HepG2 (cell line): ENCODE measurements around the gene S100A8. TPM values are rescaled to one million over a fixed set of nuclear protein-coding genes. Genes with fewer than 3 reads are reported as not detected.

ENCODE experiments used
- ATAC-seq: fragments of 200-7000 bp; cut with Tn5 transposase; 3 replicates; pipeline ENCODE4 v1.9.1; 2020; ENCODE audit warnings: mild to moderate bottlenecking, moderate library complexity
- Bru-seq: library from RNA; stranded (reverse); fragments of 400-500 nt; gene quantifications from one replicate; lab custom pipeline; 2021; lab: Mats Ljungman, UMichigan
- BruChase-seq, 2 experiments: library from RNA; stranded (reverse); fragments of 400-500 nt; gene quantifications; one replicate each; lab custom pipeline; 2021; lab: Mats Ljungman, UMichigan
- BruUV-seq: library from RNA; stranded (reverse); fragments of 400-500 nt; replicated peaks from 2 replicates; lab custom pipeline; 2021; lab: Mats Ljungman, UMichigan
- CTCF ChIA-PET: fragments of 300-600 bp; formaldehyde crosslinking; extraction: SDS; loops from one replicate; lab custom pipeline; 2021; ENCODE audit warnings: low total read pairs, inconsistent platforms, low intra/inter-chr PET ratio; lab: Yijun Ruan, JAX
- POLR2A ChIA-PET: fragments of 350-600 bp; sonication (Branson Sonifier 250); formaldehyde crosslinking; loops from one replicate; lab custom pipeline; 2020; ENCODE audit warnings: antibody characterized with exemption, inconsistent platforms; lab: Yijun Ruan, JAX
- DNase-seq: peaks from one replicate; pipeline ENCODE4 v3.0.0-alpha.2; 2015; ENCODE audit warnings: low spot score
- FAIRE-seq: peaks from 3 replicates; lab custom pipeline; 2011; peaks lifted over from hg19 to GRCh38; lab: Jason Lieb, UNC
- H2AFZ ChIP-seq: one replicate; pipeline ENCODE4 v1.6.1; 2011; ENCODE audit warnings: low read length, inconsistent platforms
- H3K27ac ChIP-seq: fragments of 300-600 bp; 3 replicates; pipeline ENCODE4 v1.8.0; 2011; ENCODE audit warnings: mixed run types, mild to moderate bottlenecking, mixed read lengths, low read length, inconsistent platforms; ENCODE audit not compliant: insufficient read depth; ENCODE audit errors: extremely low read length
- H3K27me3 ChIP-seq, 2 experiments: fragments of 200-600 bp in 1 of 2; 2 replicates in 1 of 2; 3 replicates in 1 of 2; pipeline versions ENCODE4 v1.6.0 to v1.8.0; 2011; ENCODE audit warnings: low read length in 2 of 2, mild to moderate bottlenecking in 2 of 2, moderate library complexity in 2 of 2, inconsistent platforms in 1 of 2; ENCODE audit not compliant: insufficient read depth in 2 of 2, control insufficient read depth in 1 of 2
- H3K36me3 ChIP-seq, 2 experiments: fragments of 200-600 bp in 1 of 2; replicated peaks in 1 of 2; 2 replicates in 1 of 2; 3 replicates in 1 of 2; pipeline versions ENCODE4 v1.5.1 to v1.8.0; 2011; ENCODE audit warnings: low read length in 2 of 2, inconsistent platforms in 1 of 2; ENCODE audit not compliant: insufficient read depth in 2 of 2, control insufficient read depth in 1 of 2
- H3K4me1 ChIP-seq: 2 replicates; pipeline ENCODE4 v1.5.1; 2012; ENCODE audit warnings: low read length, inconsistent platforms; ENCODE audit not compliant: insufficient read depth
- H3K4me2 ChIP-seq: 2 replicates; pipeline ENCODE4 v1.6.0; 2011; ENCODE audit warnings: low read depth, low read length, inconsistent platforms
- H3K4me3 ChIP-seq, 3 experiments: fragments of 200-600 bp in 1 of 3; sonication (generic), shearing (Covaris generic) in 1 of 3; replicated peaks in 1 of 3; 2 replicates each; pipeline ENCODE4 v1.5.1; 2011 to 2016; ENCODE audit warnings: low read length in 3 of 3, inconsistent platforms in 2 of 3, low read depth in 2 of 3, mild to moderate bottlenecking in 2 of 3, control low read depth in 1 of 3, mixed read lengths in 1 of 3; ENCODE audit not compliant: insufficient read depth in 1 of 3
- H3K79me2 ChIP-seq: one replicate; pipeline ENCODE4 v1.6.1; 2011; ENCODE audit warnings: low read length, inconsistent platforms; ENCODE audit not compliant: insufficient read depth
- H3K9ac ChIP-seq: 2 replicates; pipeline ENCODE4 v1.6.0; 2011; ENCODE audit warnings: mild to moderate bottlenecking, low read depth, low read length, inconsistent platforms; ENCODE audit not compliant: insufficient read depth
- H3K9me3 ChIP-seq: 2 replicates; pipeline ENCODE4 v1.5.1; 2012; ENCODE audit warnings: mild to moderate bottlenecking, low read length
- H4K20me1 ChIP-seq: 2 replicates; pipeline ENCODE4 v1.6.0; 2011; ENCODE audit warnings: inconsistent platforms, mild to moderate bottlenecking, low read length, moderate library complexity; ENCODE audit not compliant: insufficient read depth
- RFX3 ChIP-seq: IDR thresholded peaks from 2 replicates; pipeline ENCODE4 v1.6.1; 2016; ENCODE audit warnings: missing biosample characterization, missing genetic modification reagents
- TBP ChIP-seq: sonication (generic); formaldehyde crosslinking; IDR thresholded peaks from 2 replicates; pipeline ENCODE4 v1.5.0; 2020; ENCODE audit warnings: missing genetic modification reagents
- ZNF430 ChIP-seq: sonication (generic); formaldehyde crosslinking; IDR thresholded peaks from 2 replicates; pipeline ENCODE4 v1.9.0; 2021; ENCODE audit warnings: mild to moderate bottlenecking, missing genetic modification reagents
- ZNF607 ChIP-seq: sonication (generic); formaldehyde crosslinking; IDR thresholded peaks from 2 replicates; pipeline ENCODE4 v1.5.1; 2020; ENCODE audit warnings: missing genetic modification reagents, mild to moderate bottlenecking, borderline replicate concordance
- ZSCAN31 ChIP-seq: sonication (generic); formaldehyde crosslinking; IDR thresholded peaks from 2 replicates; pipeline ENCODE4 v1.5.0; 2020; ENCODE audit warnings: low read depth, mild to moderate bottlenecking, missing genetic modification reagents
- WGBS: methylation state at CpG from one replicate; pipeline ENCODE4 v1.1.6; 2017; ENCODE audit warnings: low lambda C conversion rate; 5-methylcytosine and 5-hydroxymethylcytosine counted together
- in situ Hi-C: cut with HindIII; loops from 2 replicates; pipeline ENCODE4 v1.10.0; 2017; ENCODE audit warnings: low pct_unique_long_range_greater_than_20kb; ENCODE audit not compliant: extremely low pct_ligation_motif_present
- intact Hi-C: fragments of 100-400 bp; cut with micrococcal nuclease; formaldehyde crosslinking; loops from one replicate; pipeline ENCODE4 v1.10.0; 2022; ENCODE audit not compliant: unreplicated experiment
- long read RNA-seq, 2 experiments: library from RNA in 1 of 2; library from polyadenylated mRNA in 1 of 2; stranded (forward) in 1 of 2; unstranded in 1 of 2; transcript quantifications; one replicate each; pipeline ENCODE4 v2.0.0, GENCODE V29; 2019 to 2022
- polyA minus RNA-seq, 3 experiments: library from RNA; depleted of rRNA, polyadenylated mRNA; stranded (reverse); fragments of >200 nt; gene quantifications; 2 replicates each; pipeline ENCODE4 v1.2.3, GENCODE V29; 2011; ENCODE audit warnings: low replicate concordance in 1 of 3
- polyA plus RNA-seq, 8 experiments: library from polyadenylated mRNA; depleted of rRNA in 3 of 8; stranded (reverse) in 7 of 8; unstranded in 1 of 8; fragments of >200 nt; fragmentation: Illumina TruSeq in 4 of 8; extraction: Trizol in 4 of 8; gene quantifications; 2 replicates each; pipeline versions ENCODE4 v1.2.1 to v1.2.3, GENCODE V29; 2011 to 2016; ENCODE audit warnings: low read depth in 4 of 8, missing spikeins in 1 of 8, mixed read lengths in 1 of 8; ENCODE audit not compliant: insufficient read depth in 1 of 8
- total RNA-seq, 5 experiments: library from RNA; depleted of rRNA; stranded (reverse); fragments of >200 nt; fragmentation: Illumina TruSeq; extraction: Trizol; gene quantifications; 2 replicates each; pipeline ENCODE4 v1.2.3, GENCODE V29; 2016; ENCODE audit warnings: low read depth in 1 of 5
- TF ChIP-seq, protein P1 (sequence below): sonication (generic); formaldehyde crosslinking; IDR thresholded peaks from 2 replicates; pipeline ENCODE4 v1.4.0; 2020; ENCODE audit warnings: missing genetic modification reagents, mild to moderate bottlenecking, borderline replicate concordance
- TF ChIP-seq, protein P2 (sequence below): sonication (generic); formaldehyde crosslinking; IDR thresholded peaks from 2 replicates; pipeline ENCODE4 v1.8.1; 2023; ENCODE audit warnings: mild to moderate bottlenecking, missing genetic modification reagents
- TF ChIP-seq, protein P3 (sequence below): sonication (generic); formaldehyde crosslinking; IDR thresholded peaks from 2 replicates; pipeline ENCODE4 v1.5.1; 2020; ENCODE audit warnings: missing genetic modification reagents, mild to moderate bottlenecking, borderline replicate concordance

The S100A8 gene
- total RNA-seq (2016; rRNA removed; fragmentation: Illumina TruSeq; extraction: Trizol) (not detected in 2 replicates), polyA plus RNA-seq (2011; rRNA removed) (not detected in 2 replicates), polyA minus RNA-seq (2011; rRNA and poly(A)+ RNA removed; ENCODE audit: low replicate concordance) (not detected in 2 replicates), Bru-seq, nascent RNA (not detected), BruChase-seq, experiment 1, labeled RNA remaining after a 6-hour chase (not detected), BruChase-seq, experiment 2, labeled RNA remaining after a 2-hour chase (not detected)
- total RNA-seq (2016; cell fraction: cytosol; rRNA removed; fragmentation: Illumina TruSeq; extraction: Trizol; ENCODE audit: low read depth), result not detected in 2 replicates
- total RNA-seq (2016; cell fraction: insoluble cytoplasmic fraction; rRNA removed; fragmentation: Illumina TruSeq; extraction: Trizol), result not detected in 2 replicates
- total RNA-seq (2016; cell fraction: membrane; rRNA removed; fragmentation: Illumina TruSeq; extraction: Trizol), result not detected in 2 replicates
- not detected in 2 replicates for total RNA-seq (2016; cell fraction: nucleus; rRNA removed; fragmentation: Illumina TruSeq; extraction: Trizol)
- not detected in 2 replicates for polyA plus RNA-seq (2011; cell fraction: cytosol; rRNA removed)
- not detected in 2 replicates for polyA plus RNA-seq (2011; cell fraction: nucleus; rRNA removed)
- not detected in 2 replicates for polyA plus RNA-seq (2012)
- polyA plus RNA-seq (2016; cell fraction: cytosol; fragmentation: Illumina TruSeq; extraction: Trizol; ENCODE audit: low read depth), result not detected in 2 replicates
- polyA plus RNA-seq (2016; cell fraction: insoluble cytoplasmic fraction; fragmentation: Illumina TruSeq; extraction: Trizol; ENCODE audit: low read depth), result not detected in 2 replicates
- polyA plus RNA-seq (2016; cell fraction: membrane; fragmentation: Illumina TruSeq; extraction: Trizol; ENCODE audit: low read depth), result not detected in 2 replicates
- not detected in 2 replicates for polyA plus RNA-seq (2016; cell fraction: nucleus; fragmentation: Illumina TruSeq; extraction: Trizol; ENCODE audit: insufficient read depth, low read depth)
- polyA minus RNA-seq (2011; cell fraction: cytosol; rRNA and poly(A)+ RNA removed), result not detected in 2 replicates
- polyA minus RNA-seq (2011; cell fraction: nucleus; rRNA and poly(A)+ RNA removed), result not detected in 2 replicates
- long read RNA-seq, experiment 1, result 0 reads
- long read RNA-seq, experiment 2, result 0 reads

DNA sequence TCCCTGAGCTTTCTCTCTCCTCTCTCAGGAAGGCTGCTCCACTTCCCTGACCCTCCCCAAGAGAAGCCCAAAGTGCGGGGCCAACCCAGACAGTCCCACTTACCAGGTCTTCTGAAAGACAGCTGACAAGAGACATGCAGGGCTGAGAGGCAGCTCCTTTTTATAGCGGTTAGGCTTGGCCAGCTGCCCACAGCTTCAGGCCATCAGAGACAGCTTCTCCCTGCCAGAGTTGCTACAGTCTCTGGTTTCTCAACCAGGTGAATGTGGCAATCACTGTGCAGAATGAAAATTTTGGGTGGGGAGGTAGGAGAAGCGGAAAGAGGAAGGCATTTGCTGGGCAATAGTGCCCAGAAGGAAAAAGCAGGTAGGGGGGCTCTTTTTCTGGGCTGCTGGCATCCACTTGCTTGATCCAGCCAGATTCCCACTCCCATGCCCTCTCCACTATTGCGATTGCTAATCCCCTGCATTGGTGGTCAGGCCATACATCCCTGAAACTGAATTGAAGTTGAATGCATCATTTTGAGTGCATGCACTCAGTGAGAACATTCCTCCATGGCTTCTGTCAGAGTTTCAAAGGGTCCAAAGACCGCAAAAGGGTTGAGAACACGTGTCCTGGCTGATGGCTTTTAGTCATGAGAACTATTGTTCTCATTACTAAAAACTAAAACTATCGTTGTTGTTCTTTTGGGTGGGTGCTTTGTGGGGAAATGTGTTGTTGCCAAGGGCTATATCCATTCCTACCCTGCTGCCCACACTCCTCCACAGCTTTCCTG is at the start of gene S100A8:
Gene S100A8, minus strand, starts transcription at position 136 of the 773 bp plus-strand sequence. CDS start 538 bp downstream, outside the sequence.
- in situ Hi-C loops, result no loop called here
- ATAC-seq (no peak), DNase-seq (no peak), FAIRE-seq (no peak)
- CTCF ChIA-PET, result no interaction called here
- POLR2A ChIA-PET, result no interaction called here
- peaks cover 0 to 10% of the 10 kb centered on the region in 2 experiments; a peak in 4 of 5 replicates for H3K27me3 ChIP-seq
- BruUV-seq, result no TSS peak
- H4K20me1 ChIP-seq, result no peaks in the 10 kb centered on the region
- H3K36me3 ChIP-seq, result no peaks in the 10 kb centered on the region
- H2AFZ ChIP-seq, result no peak within 1 kb of the TSS
- H3K4me3 ChIP-seq, result no peak within 1 kb of the TSS
- 7% methylated on average over 7 of the region's 7 CpGs for WGBS
- TF ChIP-seq ZNF430 (CRISPR knock-in tag), result no peak
- no peaks in the 10 kb centered on the region for H3K9me3 ChIP-seq
- H3K79me2 ChIP-seq, result no peaks in the 10 kb centered on the region
- H3K27ac ChIP-seq, result no peak within 1 kb of the TSS
- intact Hi-C loops, result loop anchor here (10.0 kb wide), 2 partner anchors 56 to 996 kb away; no protein-coding TSS in a partner anchor
- H3K9ac ChIP-seq, result no peak within 1 kb of the TSS
- H3K4me1 ChIP-seq, result no peaks in the 10 kb centered on the region
- H3K4me2 ChIP-seq, result no peak within 1 kb of the TSS

DNA sequence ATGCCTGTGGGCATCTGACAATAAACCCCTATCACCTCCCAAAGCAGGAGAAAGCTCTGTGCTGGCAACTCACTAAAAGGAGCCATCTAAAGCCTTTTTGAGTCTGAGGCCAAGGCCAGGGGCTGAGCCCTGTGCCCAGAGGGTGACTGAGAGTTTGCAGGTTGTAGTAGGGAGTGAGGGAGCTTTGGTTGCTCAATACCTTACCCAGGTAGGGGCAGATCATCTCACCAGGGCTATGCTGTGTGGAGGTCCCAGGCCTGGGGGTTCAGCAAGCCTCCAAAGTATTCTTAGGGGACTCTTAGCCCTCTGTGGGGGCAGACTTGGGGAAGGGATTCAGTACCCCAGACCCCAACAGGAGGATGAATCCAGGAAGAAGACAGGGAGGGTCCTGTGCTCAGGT is 48.4 kb upstream of the S100A8 start:
- in situ Hi-C loops, result no loop called here
- Histone ChIP-seq H3K4me2 (no peak overlapping the region), H3K4me3 (no peak overlapping the region), H3K9me3 (no peaks in the 10 kb centered on the region), H3K4me1 (no peaks in the 10 kb centered on the region), H3K79me2 (no peaks in the 10 kb centered on the region), H3K36me3 (no peaks in the 10 kb centered on the region), H4K20me1 (no peaks in the 10 kb centered on the region), H2AFZ (no peak overlapping the region), H3K27me3 (0 out of 5 replicates have a peak, but pooled peaks cover 0 to 3% of the 10 kb centered on the region in 2 experiments), H3K9ac (no peak overlapping the region), H3K27ac (no peak overlapping the region)
- ATAC-seq (no peak), FAIRE-seq (no peak), DNase-seq (no peak)
- BruUV-seq, result no TSS peak
- POLR2A ChIA-PET, result no interaction called here
- CTCF ChIA-PET, result no interaction called here
- intact Hi-C loops, result no loop called here
- TF ChIP-seq, protein P1, sequence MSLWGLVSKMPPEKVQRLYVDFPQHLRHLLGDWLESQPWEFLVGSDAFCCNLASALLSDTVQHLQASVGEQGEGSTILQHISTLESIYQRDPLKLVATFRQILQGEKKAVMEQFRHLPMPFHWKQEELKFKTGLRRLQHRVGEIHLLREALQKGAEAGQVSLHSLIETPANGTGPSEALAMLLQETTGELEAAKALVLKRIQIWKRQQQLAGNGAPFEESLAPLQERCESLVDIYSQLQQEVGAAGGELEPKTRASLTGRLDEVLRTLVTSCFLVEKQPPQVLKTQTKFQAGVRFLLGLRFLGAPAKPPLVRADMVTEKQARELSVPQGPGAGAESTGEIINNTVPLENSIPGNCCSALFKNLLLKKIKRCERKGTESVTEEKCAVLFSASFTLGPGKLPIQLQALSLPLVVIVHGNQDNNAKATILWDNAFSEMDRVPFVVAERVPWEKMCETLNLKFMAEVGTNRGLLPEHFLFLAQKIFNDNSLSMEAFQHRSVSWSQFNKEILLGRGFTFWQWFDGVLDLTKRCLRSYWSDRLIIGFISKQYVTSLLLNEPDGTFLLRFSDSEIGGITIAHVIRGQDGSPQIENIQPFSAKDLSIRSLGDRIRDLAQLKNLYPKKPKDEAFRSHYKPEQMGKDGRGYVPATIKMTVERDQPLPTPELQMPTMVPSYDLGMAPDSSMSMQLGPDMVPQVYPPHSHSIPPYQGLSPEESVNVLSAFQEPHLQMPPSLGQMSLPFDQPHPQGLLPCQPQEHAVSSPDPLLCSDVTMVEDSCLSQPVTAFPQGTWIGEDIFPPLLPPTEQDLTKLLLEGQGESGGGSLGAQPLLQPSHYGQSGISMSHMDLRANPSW (CRISPR knock-in tag), result no peak
- TF ChIP-seq RFX3 (CRISPR knock-in tag), result no peak
- TF ChIP-seq ZNF607 (CRISPR knock-in tag), result no peak
- TF ChIP-seq TBP, result no peak
- TF ChIP-seq, protein P2, sequence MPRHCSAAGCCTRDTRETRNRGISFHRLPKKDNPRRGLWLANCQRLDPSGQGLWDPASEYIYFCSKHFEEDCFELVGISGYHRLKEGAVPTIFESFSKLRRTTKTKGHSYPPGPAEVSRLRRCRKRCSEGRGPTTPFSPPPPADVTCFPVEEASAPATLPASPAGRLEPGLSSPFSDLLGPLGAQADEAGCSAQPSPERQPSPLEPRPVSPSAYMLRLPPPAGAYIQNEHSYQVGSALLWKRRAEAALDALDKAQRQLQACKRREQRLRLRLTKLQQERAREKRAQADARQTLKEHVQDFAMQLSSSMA (CRISPR knock-in tag), result no peak
- TF ChIP-seq ZSCAN31 (CRISPR knock-in tag), result no peak
- TF ChIP-seq, protein P3, sequence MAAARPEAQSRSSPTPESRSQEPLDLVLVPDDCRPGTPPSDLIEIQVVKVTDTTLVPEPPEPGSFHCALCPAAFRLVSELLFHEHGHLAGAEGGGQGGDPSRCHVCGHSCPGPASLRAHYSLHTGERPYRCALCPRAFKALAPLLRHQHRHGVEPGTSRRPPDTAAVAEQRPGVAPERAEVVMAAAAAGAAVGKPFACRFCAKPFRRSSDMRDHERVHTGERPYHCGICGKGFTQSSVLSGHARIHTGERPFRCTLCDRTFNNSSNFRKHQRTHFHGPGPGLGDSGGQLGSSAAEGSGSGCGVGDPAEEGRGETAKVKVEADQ (CRISPR knock-in tag), result no peak
